ENCODE measurements around the gene FAM171A2.

GRCh38 chr17:44383363-44383762 lies 19.7 kb upstream of the FAM171A2 start:
- no peak for TF ChIP-seq CTCF (IDR thresholded peaks at IDR 0.05)
- no peak for TF ChIP-seq POLR2A (IDR thresholded peaks at IDR 0.05)

All from Peyer's patch (tissue), 4 donors.